ENCODE results near the gene LMNA.

The LMNA gene

GRCh38 chr1:156082309-156083091 is 32.0 kb upstream of the LMNA start, which contains the start of gene MEX3A:
Gene MEX3A, minus strand, starts transcription at chr1:156082465. Its CDS starts 467 bp downstream, at chr1:156081998.
- DNase-seq = peak in 1 of 2 experiments; percentile 17

GRCh38 chr1:156083800-156084790 is 30.4 kb upstream of the LMNA start:
- DNase-seq = no peak

GRCh38 chr1:156086256-156086662 is 28.3 kb upstream of the LMNA start:
- no peak for DNase-seq

- no peak for DNase-seq
Measured at GRCh38 chr1:156089704-156090103, 24.8 kb upstream of the LMNA start.

- no peak for DNase-seq
Measured at GRCh38 chr1:156090138-156090839, 24.2 kb upstream of the LMNA start.

DNA sequence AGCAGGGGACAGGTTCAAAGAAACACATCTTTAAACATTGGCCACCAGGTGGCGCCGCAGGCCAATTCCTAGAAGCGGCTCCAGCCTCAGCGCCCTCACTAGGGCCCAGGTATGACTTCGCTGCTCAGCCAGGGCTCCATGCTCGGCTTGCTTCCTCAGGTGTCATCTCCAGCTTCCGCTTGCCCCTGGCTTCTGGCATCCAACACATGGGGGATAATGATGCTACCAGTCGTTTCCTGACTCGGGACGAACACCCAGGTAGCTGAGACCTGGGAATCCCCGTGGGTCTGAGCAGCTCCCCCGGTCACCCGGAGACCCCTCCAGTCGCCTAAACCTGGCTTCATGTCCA is 23.7 kb upstream of the LMNA start:
- peak in 1 of 2 experiments; percentile 70 for DNase-seq

- DNase-seq = no peak
Measured at GRCh38 chr1:156091610-156092009, 22.9 kb upstream of the LMNA start.

DNA sequence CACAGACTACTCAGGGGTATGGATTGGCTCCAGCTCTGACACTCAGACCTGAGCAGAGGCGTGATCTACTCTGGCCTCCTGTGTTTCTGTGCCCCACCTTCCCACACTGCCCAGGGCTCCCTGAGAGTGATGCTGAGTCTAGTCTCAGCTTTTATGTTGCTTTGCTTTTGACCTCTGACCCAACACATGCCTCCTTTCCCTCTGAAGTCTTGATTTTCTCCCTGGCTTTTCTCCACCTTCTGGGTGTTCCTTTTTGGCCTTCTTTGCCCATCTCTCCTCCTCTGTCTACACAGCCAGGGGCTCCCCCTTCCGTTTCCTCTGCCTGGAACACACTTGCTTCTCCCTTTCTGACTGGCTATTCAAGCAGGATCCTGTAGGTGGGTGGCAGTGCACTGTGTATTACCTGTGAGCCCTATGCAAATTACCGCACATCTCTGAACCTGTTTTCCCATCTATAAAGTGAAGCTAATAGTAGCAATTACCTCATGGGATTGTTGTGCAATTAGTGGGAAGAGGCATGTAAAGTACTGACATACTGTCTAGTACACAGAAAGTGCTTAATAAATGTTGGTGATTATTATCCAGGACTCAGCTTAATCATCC is 18.5 kb upstream of the LMNA start:
- DNase-seq = no peak

DNA sequence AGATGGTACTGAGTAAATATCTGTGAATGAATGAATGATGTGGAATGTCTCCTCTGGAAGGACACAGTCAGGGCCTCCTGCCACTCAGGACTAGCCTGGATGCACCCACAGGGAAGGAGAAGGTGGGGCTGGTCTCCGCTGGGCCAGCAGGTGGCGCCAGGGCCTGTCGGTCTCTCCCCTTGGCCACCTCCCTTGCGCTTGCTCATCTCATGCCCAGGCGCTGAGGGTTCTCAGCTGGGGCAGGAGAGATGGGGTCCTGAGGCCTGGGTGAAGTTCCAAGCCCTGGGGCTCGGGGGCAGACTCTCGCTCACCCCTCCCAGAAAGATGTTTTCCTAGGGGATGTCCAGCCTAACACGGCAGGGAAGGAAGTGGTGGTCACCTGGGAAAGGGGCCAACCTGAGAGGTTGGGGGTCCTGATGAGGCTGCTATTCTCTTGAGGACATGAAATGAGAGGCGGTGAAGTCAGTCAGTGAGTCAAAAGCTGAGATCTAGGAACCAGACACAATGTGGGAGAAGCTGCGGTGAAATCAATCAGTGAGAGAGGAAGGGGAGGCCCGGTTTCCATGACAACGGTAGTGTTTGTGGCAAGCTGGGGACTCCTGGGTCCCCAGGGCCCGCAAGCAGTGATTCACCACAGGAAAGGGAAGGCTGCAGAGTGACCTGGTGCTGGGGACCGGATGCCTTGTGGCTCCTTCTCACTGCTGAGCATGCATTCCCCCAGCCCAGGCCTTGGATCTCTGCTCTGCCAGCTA is 17.7 kb upstream of the LMNA start:
- no peak for DNase-seq

DNA sequence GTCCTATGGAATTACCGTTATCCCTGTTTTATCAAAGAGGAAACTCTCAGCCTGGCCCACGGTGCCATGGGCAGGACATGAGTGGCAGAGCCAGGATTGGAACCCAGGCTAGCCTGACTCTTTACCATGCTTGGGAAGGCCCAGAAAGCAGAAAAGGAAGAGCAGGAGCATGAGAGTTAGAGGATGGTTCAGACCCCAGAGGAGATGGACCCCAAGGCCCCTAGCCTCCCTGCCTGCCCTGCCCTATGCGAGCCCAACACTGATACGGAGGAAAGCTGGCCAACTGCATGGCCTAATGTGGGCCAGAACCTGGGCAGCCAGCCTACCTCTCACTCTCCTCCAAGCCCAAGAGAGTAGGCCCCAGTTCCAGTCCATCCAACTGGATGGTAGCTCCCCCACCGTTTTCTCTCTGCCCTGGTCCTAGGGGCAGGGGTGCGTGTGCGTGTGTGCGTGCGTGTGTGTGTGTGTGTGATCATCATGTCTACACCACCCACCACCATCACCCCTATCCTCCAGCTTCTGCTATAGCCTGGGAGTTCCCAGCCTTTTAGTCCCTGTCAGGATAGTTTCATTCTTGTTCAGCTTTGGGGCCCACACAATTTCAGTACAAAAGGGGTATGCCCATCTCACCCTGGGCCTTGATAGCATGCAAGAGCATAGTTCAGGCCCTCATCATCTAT is 16.9 kb upstream of the LMNA start:
- DNase-seq = no peak

DNA sequence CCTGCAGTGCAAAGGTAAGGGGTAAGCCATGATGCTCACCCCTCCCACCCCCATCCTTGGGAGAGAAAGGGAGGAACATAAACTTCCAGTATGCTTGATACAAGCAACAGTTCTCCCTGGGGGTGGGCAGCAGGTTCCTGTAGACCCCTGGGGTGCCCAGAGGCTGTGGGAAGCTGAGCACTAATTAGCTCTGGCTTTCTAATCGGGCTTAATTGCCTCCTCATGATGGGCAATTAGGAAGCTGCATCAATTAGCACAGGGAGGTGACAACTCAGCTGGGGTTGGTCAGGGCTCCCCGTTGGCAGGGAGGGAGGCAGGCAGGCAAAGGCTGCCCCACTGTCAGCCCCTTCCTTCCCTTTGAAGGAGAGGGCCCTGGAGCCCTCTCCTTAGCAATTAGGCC is 15.7 kb upstream of the LMNA start:
- no peak for DNase-seq

DNA sequence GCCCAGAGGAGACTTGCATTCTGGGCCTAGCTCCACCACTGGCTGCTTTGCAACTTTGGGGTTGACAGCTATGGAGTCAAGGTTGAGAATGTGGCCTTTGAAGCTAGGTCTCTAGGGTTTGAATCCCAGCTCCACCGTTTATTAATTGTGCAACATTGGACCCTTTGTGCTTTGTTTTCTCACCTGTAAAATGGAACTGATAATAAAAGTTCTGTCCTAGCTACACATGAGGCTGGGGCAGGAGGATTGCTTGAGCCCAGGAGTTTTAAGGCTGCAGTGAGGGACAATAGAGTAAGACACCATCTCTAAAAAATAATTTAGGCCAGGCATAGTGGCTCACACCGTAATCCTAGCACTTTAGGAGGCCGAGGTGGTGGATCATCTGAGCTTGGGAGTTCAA is 15.2 kb upstream of the LMNA start:
- DNase-seq = no peak

- no peak for DNase-seq
Measured at GRCh38 chr1:156100205-156100995, 14.1 kb upstream of the LMNA start.

- no peak for DNase-seq
Measured at GRCh38 chr1:156101880-156102279, 12.6 kb upstream of the LMNA start.

GRCh38 chr1:156102633-156103511 is 11.6 kb upstream of the LMNA start:
- no peak for DNase-seq

DNA sequence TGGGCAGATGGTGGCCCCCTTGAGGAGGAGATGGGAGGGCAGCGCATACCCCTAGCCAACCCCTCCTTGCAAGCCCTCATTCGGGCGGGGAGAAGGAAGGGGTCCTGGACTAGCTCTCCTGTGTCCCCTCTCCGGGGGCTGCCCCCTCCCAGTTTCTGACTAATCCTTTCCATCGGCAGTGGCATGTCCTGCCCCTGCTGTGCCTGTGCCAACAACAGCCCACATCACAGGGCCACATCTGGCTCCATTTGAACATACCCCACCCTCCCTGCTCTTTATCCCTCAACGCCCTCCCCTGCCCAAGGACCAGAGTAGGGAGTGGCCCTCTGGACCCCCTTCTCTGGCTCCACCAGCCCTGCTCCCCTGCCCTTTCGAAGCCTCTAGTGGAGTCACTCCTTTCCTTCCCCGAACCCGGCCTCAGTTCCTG is 11.0 kb upstream of the LMNA start:
- DNase-seq = no peak

GRCh38 chr1:156104065-156104810 is 10.3 kb upstream of the LMNA start:
- DNase-seq = no peak

All from cerebellar nuclear complex (tissue), 1 donor.